Left forelimb (tissue), 1 donor: ENCODE results near the gene ZGRF1.
"Not testable (repeated sequence)": the region's sequence is repeated elsewhere in the genome, so short reads cannot be mapped to it uniquely, and the experiment has no call there.

Experiments
- DNase-seq: peaks from one replicate; pipeline ENCODE4 v3.0.0-alpha.2; 2018; ENCODE audit warnings: low spot score

The ZGRF1 gene, protein sequence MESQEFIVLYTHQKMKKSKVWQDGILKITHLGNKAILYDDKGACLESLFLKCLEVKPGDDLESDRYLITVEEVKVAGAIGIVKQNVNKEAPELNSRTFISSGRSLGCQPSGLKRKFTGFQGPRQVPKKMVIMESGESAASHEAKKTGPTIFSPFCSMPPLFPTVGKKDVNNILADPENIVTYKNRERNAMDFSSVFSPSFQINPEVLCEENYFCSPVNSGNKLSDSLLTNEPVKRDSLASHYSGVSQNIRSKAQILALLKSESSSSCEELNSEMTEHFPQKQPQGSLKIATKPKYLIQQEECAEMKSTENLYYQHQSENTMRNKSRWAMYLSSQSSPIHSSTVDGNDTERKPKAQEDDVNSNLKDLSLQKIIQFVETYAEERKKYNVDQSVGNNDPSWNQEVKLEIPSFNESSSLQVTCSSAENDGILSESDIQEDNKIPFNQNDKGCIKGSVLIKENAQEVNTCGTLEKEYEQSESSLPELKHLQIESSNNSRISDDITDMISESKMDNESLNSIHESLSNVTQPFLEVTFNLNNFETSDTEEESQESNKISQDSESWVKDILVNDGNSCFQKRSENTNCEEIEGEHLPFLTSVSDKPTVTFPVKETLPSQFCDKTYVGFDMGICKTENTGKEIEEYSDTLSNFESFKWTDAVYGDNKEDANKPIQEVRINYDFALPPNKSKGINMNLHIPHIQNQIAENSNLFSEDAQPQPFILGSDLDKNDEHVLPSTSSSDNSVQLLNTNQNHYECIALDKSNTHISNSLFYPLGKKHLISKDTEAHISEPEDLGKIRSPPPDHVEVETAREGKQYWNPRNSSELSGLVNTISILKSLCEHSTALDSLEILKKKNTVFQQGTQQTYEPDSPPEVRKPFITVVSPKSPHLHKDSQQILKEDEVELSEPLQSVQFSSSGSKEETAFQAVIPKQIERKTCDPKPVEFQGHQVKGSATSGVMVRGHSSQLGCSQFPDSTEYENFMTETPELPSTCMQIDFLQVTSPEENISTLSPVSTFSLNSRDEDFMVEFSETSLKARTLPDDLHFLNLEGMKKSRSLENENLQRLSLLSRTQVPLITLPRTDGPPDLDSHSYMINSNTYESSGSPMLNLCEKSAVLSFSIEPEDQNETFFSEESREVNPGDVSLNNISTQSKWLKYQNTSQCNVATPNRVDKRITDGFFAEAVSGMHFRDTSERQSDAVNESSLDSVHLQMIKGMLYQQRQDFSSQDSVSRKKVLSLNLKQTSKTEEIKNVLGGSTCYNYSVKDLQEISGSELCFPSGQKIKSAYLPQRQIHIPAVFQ (N-terminal part only)

DNA sequence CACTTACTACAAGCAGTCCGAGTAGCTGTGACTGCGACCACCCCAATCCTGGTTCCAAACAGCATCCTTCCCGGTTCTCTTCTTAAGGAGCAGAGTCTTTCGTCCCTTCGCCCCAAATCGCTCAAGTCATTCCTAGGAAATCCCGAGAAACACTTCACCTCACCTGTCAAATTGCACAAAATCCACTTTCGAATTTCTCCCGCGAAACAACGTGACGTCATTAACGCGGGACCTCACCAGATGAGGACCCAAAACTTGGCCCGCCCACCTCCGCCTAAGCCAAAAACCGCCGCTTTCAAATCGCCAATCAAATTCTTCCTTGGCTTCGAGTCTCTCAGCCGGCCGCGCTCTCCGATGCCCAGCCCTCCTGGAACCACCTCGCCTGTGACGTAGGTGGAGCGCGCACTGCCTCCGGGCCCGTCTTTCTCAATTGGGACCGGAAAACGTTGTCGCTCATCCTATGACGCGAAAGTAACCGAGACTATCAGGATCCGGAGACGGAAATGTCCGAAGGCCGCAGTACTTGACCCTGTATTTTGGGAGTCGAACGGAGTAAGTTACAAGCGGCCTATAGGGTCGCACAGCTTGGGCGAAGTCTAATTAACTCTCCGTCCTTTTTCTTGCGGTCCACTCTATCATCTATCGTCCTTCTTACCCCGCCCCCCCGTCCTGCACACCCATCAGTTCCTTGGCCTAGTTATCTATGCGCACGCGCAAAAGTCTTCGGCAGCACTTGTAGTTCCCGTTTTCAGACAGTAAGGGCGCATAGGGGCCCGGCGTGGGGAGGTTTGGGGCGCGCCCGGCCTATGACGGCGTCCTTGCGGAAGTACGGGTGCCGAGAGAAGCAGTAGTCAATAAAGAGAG lies at the start of gene ZGRF1, which contains the start of gene LARP7:
TSS of gene ZGRF1 (minus strand) at position 222 of the 864 bp plus-strand sequence. CDS start 3,733 bp downstream, outside the sequence.
TSS of gene LARP7 (plus strand) at position 456 of the 864 bp plus-strand sequence. CDS start 7,527 bp downstream, outside the sequence.
- DNase-seq: peak; percentile 100

DNA sequence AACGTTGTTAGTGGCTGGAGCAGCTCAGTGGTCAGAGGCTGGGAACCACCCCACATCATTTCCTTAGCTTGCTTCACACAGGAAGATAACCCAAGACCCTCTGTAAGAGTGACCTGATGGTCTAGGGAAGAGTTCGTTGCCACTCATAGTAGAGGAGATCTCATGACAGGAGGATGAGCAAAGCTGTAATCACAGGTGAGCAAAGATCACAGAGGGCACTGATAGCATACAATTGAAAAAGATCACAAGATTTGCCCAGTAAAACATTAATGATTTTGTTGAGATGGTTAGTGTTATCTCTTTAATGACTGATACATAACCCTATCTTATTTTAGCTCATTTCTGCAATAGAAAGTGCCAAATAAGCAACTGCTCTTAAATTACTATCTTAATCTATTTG lies 44.3 kb upstream of the ZGRF1 start:
- DNase-seq: no peak

DNA sequence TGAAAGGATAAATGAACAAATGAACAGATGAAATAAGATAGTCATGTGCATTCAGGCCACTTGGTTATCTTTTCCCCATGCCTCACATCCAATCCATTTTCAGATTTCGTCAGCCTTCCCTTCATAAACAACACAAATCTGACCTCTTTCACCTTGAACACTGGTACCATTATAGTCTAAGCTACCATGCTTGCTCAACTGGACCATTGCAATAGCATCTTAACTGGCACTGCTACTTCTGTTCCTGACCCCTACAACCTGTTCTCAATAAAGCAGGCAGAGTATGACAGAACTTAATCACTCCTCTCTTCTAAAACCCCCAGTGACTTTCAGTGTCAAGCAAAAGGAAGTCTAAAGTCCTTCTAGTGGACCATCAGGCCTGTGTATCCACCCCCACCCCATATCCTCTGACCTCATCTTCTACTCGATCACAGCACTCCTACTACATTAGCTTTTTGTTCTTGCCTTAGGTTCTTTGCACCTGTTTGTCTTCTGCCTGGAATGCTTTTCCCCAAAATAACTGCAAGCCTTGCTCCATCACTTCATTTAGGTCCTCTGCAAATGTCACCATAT lies 40.9 kb upstream of the ZGRF1 start:
- no peak for DNase-seq

DNA sequence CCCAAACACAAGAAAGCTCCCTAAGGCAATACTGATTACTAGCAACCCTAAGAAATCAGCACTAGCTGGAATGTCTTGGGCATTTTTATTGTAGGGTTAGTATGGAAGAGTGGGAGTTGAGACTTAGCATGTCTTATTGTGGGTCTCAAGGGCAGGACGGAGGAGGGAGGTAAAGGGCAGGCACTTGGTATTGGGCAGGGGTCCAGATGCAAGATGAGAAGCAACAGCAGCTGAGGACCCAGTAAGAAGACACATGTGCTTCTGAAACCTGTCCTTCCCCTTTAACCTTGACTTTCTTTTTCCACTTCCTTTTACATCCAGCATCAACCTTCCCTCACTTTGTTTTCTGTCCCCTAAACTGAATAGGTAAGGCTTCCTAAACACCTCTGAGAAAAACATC lies 37.7 kb upstream of the ZGRF1 start:
- DNase-seq: no peak

DNA sequence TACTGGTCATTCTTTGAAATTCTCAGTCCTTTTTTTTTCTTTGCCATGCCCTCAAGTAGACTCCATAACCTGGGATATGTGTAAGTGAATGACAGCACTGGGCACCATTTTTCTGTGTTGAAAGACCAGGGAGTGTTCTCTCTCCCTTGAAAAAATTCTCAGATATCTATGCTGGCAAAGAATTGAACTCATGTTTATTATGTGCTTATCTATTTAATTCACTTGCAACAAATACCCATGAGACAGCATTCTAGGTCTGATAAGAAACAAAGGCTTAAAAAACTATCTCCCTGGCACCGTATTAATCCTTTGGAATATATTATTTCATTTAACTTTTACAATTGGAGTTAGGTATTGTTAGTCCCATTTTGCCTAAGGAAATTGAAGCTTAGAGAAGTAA lies 37.0 kb upstream of the ZGRF1 start:
- DNase-seq: no peak

DNA sequence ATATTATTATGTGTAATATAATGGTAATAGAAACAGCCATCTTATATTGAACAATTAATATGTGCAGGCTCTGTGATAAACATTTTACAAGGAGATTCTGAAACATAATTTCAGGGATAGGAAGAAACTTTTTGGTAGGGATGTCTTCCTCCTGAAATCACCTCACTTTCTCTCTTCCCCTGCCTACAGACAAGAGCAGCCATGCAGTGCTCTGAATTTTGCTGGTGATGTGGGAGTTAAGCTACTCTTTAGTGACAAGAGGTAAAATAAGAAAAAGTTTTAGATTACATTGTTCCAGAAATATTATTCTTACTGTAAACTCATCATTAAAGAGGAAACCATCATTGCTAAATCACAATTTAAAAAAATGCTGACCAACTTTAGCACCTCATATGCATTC lies 36.4 kb upstream of the ZGRF1 start:
- no peak for DNase-seq

DNA sequence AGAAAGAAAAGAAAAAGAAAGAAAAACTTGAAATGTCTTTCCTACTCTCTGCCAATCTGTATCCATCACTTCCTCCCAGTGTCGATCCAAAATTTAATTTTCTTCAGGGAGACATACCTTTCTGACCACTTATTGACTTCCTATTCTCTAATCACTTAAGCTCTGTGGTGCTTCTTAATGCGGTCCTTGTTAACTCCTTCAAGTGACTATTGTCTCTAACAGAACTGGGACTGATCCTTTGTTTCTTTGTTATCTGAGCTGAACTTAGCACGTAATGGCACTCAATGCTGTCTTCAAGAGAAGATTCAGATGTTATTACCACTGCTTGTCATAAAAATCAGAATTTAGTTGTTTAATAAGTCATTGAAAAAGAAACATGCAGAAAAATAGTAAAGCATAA lies 31.4 kb upstream of the ZGRF1 start:
- DNase-seq: no peak

DNA sequence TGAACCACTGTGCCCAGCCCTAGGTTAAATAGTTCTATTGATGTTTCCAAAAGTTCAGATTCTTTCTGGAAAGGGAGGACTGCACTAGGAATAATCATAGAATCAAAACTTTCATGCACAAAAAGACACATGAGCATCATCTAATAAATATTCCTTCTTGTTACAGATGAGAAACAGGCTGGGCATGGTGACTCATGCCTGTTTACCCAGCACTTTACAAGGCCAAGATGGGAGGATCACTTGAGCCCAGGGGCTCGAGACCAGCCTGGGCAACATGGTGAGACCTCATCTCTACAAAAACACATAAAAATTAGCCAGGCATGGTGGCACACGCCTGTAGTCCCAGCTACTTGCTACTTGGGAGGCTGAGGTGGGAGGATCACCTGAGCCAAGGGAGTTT lies 27.9 kb upstream of the ZGRF1 start:
- no peak for DNase-seq

DNA sequence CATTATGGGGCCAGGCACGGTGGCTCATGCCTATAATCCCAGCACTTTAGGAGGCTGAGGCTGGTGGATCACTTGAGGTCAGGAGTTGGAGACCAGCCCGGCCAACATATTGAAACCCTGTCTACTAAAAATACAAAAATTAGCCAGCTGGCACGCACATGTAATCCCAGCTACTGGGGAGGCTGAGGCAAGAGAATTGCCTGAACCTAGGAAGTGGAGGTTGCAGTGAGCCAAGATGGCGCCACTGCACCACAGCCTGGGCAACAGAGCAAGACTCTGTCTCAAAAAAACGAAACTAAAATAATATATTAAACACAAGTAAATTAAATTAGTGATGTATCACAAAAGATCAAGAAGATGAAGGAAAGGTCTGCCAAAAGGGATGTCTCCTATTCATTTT lies 19.4 kb upstream of the ZGRF1 start:
- not testable (repeated sequence) for DNase-seq

DNA sequence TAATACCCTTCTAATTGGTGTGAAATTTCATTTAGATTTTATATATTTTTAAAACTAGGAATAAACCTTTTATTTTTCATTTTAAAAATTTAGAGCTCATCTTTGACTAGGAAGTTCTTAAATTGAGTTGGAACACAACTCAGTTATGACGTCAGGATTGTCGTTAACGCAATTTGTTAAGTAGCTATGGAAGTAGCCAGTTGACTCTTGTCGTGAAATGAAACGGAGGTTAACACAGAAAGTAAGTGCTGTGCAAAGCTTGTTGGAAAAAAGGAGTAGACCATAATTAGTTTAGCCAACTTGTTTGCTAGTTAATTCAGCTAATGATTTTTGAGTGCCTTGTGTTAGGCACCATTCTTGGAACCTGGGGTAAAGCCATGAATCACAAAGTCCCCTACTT lies 18.6 kb upstream of the ZGRF1 start:
- DNase-seq: no peak

DNA sequence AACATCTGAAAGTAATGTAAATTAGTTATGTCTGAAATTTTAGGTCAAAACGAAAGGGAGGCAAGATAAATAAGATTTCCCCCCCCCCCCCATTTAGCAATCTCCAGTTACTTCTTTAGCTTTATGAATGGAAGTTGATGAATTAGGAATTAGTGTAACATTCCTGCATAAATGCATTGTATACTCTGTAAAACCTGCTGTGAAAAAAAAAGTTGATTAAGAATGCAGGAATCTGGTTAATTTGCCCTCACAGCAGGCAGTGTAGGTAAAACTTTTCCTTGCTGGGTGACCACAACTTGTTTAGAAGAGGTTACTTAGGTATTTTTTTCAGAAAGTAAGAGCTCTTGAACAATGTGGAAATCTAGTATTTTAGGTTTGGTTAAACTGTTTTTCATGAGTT lies 15.5 kb upstream of the ZGRF1 start:
- DNase-seq: no peak

DNA sequence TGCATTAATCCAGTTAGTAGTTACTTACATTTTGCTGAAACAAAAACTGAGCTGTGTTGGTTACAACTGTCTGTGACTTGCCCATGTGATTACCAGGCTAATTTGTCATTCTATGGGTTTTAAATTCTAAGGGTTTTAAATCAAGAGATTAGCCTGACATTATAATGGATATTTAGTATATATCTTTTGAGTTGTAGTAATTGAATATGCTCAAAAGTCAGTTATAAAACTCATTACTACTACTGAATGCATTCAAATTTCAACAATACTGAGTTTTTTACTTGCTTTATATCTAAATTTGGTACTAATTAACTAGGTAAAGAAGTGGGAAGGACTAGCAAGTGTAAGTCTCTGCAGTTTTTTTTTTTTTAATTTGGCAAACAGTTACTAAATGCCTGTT lies 14.9 kb upstream of the ZGRF1 start:
- no peak for DNase-seq

DNA sequence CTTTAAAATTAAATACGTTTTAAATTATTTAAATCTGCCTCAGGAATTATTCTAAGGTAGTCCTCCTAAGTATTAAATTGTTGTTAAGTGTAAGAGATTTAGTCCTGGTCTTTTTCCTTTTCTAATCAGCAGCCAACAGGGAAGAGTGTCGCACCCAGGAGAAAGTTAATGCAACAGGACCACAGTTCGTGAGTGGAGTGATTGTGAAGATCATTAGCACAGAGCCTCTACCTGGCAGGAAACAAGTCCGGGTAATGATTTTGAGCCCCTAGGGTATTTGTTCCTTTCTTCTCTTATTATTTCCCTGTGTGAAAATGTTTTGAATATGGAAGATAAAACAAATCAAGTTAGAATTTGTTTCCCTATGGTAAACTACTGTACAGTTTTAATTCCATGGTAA lies 13.6 kb upstream of the ZGRF1 start:
- no peak for DNase-seq

DNA sequence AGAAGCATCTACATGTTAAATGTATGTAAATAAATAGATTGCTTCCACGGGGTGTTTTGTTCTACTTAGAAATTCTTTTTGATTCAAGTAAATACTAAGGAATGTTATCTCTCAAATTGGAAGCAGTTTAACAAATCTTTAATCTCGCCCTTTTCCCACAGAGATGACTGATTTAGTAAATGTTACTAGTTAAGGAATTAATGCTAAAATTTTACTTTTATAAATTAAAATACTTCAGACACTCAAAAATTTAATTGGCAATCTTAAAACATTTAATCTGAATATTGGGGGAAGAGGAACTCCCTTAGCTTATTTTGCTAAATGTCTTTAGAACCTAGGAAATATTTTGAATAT lies 12.3 kb upstream of the ZGRF1 start:
- DNase-seq: no peak

DNA sequence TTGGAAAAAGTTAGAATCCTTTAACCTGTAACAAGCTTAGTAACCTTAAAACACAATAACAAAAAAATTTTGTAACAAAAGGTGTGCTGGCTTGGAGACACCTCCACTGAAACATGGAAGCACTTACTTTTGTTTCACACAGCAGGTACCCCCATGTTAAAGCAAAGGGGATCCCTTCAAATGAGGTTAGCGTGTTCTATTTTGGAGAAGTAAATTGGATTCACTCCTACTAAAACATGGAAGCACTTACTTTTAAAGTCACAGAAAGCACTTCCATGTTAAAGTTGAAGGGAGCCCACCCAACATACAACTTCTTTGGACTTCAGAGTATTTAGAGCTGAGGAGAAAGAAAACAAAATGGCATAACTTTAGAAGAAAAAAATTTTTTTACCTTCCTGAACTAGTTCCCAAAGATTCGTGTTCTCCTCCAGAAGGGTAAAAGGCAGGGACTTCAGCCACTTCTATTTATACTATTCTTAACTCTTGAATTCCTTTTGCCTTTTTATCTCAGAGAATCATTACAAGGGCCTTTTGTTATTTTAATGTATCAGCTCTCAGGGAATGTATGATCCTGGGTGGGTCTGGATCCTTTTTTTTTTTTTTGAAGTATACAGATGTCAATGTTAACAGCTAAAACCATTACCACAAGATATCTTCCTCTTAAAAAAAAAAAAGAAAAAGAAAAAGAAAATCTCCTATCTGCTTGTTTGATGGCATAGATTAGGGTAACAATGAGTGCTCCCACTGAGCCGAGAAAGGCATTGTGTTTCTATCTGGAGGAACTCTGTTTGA lies 11.8 kb upstream of the ZGRF1 start:
- no peak for DNase-seq

DNA sequence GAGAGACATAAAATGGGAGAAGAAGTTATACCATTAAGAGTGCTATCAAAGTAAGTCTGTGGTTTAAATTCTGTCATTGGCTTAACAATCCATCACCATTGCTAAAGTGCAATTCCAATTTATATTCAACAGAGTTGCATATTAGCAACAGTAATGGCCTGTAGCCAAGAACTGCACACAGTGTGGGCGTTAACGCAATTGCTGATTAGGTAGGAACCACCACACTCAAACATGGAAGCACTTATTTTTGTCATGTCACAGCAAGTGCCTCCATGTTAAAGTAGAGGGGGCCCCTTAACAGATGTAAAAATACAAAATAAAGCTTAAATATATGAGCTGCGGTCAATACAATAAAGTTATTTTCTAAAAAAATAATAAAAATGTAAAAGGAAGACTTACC lies 11.1 kb upstream of the ZGRF1 start:
- DNase-seq: no peak

DNA sequence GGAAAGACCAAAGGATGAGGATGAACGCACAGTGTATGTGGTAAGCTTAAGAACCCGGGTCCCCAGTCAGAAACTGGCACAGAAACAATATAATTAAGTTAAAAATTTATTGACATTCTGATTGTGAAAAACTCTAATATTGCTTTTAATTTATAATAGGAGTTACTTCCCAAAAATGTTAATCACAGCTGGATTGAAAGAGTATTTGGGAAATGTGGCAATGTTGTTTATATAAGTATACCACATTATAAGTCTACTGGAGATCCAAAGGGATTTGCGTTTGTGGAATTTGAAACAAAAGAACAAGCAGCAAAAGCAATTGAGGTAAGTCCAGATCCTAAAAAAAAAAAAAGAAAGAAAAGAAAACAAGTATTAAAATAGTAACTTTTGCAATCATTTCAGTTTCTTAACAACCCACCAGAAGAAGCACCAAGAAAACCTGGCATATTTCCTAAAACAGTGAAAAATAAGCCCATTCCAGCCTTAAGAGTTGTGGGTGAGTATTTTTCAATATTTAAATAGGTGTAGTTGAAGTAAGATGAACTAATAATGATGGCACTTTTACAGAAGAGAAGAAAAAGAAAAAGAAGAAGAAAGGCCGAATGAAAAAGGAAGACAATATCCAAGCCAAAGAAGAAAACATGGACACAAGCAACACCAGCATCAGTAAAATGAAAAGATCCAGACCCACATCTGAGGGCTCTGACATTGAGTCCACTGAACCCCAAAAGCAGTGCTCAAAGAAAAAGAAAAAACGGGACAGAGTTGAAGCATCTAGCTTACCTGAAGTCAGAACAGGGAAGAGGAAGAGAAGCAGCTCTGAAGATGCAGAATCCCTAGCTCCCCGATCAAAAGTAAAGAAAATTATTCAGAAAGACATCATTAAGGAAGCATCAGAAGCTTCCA lies 10.2 kb upstream of the ZGRF1 start:
- no peak for DNase-seq

DNA sequence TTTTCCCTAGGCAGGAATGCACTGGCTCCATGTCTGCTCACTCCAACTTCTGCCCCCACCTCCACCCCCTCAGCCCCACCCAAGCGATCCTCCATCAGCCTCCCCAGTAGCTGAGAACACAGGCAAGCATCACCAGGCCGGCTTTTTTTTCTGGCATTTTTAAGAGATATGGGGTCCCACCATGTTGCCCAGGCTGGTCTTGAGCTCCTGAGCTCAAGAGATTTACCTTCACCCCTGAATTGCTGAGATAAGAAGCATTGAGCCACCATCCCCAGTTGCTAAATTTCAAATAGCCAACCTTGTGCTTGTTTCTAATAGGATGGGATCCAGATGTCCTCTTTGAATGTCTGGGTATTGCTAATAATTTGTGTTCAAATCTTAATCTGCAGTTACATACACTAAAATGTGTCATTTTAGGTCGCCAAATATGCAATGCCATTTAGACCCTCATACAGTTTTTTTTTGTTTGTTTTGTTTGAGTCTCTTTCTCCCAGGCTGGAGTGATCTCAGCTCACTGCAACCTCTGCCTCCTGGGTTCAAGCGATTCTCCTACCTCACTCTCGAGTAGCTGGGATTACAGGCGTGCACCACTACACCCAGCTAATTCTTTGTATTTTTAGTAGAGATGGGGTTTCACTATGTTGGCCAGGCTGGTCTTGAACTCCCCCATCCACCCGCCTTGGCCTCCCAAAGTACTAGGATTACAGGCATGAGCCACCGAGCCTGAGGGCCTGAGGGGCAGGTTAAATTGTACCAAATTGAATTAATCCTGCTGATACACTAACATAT lies 9.0 kb upstream of the ZGRF1 start:
- no peak for DNase-seq
